HUDEP-2 (cell line): ENCODE results near the gene KCNQ1.
A peak's percentile ranks its signal among the peaks of the same experiment; 100 is the strongest.

Experiments used
- DNase-seq, 76 experiments: peaks; one replicate each; lab custom pipeline; 2025; ENCODE audit not compliant: unreplicated experiment in 76 of 76; lab: John Stamatoyannopoulos, UW

Gene KCNQ1

GRCh38 chr11:2444821-2445745 lies at the start of gene KCNQ1:
Gene KCNQ1, plus strand, starts transcription at chr11:2445008. Its CDS starts 91 bp downstream, at chr11:2445099.
- DNase-seq: peak in 32 of 76 experiments; percentile 3 to 68 (median 29)

DNA sequence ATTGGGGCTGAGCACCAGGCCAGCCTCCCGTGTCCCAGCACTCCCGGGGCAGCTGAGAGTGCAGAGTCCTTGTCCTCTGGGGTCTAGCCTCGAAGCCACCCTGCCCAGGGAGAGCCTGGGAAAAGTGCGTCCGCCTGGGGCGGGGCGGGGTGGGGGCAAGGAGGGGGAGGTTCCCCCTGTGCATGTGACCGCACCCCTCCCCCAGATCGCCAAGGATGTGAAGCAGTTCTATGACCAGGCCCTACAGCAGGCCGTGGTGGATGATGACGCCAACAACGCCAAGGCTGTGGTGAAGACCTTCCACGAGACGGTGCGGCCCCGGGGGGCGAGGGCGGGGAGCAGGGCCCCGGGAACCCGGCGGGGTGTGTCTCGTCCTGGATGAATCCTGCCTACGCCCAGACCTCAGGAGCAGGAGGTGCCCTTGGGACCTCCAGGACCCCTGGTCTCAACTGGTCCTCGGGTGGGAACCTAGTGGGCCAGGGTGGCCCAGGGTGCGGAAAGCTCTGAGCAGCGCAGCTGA lies 49.5 kb upstream of the KCNQ1 start:
- no peak for DNase-seq

DNA sequence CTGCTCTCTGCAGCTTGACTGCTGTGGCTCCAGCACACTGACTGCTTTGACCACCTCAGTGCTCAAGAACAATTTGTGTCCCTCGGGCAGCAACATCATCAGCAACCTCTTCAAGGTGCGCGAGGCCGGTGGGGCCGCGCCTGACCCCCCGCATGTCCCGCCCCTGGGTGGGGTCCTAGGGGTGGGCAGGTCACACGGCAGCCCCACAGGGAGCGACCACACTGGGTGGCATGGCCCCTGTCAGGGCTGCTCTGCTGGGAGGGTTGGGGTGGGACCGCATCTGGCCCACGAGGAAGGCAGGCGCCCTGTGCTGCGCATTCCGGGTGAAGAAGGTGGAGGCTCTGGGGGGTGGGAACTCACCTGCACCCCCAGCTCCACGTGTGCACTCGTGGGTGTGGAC lies 49.0 kb upstream of the KCNQ1 start:
- no peak for DNase-seq

DNA sequence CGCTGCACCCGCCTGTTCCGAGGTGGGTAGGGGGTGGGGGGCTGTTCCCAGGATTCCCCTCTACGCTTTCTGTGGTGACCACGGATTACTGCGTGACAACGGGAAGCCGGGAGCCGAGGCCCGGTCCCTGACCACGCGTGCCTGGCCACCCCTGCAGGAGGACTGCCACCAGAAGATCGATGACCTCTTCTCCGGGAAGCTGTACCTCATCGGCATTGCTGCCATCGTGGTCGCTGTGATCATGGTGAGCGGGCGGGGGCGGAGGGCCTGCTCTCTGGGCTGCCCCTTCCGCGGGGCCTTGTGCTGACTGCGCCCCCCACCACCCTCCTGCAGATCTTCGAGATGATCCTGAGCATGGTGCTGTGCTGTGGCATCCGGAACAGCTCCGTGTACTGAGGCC lies 48.3 kb upstream of the KCNQ1 start:
- DNase-seq: no peak

DNA sequence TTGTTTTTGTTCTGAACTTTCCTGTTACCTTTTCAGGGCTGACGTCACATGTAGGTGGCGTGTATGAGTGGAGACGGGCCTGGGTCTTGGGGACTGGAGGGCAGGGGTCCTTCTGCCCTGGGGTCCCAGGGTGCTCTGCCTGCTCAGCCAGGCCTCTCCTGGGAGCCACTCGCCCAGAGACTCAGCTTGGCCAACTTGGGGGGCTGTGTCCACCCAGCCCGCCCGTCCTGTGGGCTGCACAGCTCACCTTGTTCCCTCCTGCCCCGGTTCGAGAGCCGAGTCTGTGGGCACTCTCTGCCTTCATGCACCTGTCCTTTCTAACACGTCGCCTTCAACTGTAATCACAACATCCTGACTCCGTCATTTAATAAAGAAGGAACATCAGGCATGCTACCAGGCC lies 47.8 kb upstream of the KCNQ1 start:
- no peak for DNase-seq

GRCh38 chr11:2398664-2399355 lies 46.0 kb upstream of the KCNQ1 start:
- DNase-seq: peak in 2 of 76 experiments; percentile 9 to 13

GRCh38 chr11:2399488-2400068 lies 45.2 kb upstream of the KCNQ1 start:
- DNase-seq: no peak

GRCh38 chr11:2400069-2400761 lies 44.6 kb upstream of the KCNQ1 start, which contains the start of gene TSSC4:
Gene TSSC4, plus strand, starts transcription at chr11:2400750. Its CDS starts 1,884 bp downstream, at chr11:2402634.
- peak in 75 of 76 experiments; percentile 48 to 100 (median 99) for DNase-seq

DNA sequence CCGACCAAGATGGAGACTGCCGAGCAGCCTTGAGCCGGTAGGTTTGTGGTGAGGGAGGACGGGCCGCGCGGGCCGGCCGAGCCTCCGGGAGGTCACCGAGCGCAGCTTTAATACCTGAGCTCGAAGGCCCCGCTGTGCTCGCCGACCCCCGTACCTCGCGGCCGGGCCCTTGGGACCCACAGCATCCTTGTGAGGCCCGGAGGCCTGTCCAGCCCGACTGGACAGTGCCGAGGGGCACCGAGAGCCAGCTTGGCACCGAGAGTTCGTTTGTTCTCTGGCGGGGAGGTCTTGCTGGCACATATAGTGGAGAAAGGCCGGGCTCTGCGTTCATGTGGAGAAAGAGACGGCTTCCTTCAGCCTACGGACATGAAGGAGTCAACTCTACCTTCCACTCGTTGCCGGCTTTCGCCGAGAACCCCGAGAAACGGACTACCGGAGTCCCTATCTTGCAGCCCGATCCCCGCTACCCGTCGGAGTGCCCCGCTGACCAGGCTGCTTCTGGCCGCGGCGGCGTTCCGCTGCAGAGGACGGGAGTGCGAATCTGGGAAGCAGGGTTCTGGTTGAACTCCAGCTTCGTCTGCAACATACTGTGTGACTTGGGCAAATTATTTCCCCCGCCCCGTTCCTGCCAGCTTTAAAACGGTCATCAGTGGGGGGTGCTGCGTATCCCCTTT lies 43.9 kb upstream of the KCNQ1 start:
- DNase-seq: no peak

GRCh38 chr11:2401436-2401984 lies 43.3 kb upstream of the KCNQ1 start:
- DNase-seq: no peak

DNA sequence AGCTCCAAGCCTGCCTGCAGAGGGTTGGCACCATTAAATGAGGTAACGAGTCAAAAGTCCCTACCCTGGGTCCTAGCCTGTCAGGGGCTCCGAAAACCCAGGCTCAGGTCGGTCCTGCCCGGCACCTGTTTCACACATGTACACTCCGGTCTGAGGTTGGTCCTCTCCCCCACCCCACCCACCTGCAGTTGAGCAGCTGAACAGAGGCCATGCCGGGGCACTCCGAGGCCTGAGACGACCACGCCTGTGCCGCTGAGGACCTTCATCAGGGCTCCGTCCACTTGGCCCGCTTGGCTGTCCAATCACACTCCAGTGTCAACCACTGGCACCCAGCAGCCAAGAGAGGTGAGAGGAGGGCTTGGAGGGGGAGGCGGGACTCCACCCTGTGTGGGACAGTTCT lies 42.7 kb upstream of the KCNQ1 start:
- DNase-seq: no peak

- DNase-seq: no peak
These were observed 41.7 kb upstream of the KCNQ1 start for GRCh38 chr11:2402890-2403645.

- DNase-seq: no peak
These were observed 40.0 kb upstream of the KCNQ1 start for GRCh38 chr11:2404735-2405196.

DNA sequence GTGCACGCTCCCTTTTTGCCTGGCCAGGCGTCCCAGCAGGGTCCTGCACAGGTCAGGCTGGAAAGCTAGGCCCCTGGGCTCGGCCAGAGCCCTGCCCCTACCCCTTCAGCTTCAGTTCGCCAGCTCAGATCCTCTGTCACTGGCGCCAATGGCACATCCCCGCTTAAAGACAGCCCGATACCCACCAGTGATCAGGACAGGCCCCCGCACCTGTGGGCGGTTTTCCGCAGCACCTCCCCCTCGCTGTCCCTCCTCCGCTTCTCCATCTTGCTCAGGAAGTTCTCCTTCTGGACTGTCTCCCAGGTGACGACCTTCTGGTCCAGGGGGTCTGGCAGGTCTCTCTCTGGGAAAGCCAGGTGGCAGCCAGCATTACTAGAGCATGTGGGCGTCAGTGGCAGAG lies 38.4 kb upstream of the KCNQ1 start:
- DNase-seq: no peak

DNA sequence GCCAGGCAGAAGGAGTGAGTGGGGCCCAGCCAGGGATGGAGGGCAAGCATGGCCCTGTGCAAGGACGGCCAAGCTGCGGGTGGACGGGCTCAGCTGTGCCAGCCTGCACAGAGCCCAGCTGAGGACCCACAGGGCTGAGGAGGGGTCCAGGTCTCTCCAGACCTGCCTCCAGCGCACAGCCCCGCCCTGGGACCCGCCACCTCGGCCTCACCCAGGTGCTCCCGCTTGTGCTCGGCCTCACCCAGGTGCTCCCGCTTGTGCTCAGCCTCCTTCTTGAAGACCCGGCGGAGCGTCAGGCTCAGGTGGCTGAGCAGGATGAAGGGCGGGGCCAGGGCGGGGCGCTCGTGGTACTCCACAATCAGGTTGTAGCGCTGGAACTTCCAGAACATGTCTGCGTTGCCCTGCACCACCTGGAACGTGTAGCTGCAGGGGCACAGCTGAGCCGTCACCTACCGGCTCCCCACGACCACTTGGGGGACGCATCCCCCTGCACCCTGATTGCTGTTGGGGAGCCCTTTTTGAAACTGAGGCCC lies 37.9 kb upstream of the KCNQ1 start:
- DNase-seq: no peak

DNA sequence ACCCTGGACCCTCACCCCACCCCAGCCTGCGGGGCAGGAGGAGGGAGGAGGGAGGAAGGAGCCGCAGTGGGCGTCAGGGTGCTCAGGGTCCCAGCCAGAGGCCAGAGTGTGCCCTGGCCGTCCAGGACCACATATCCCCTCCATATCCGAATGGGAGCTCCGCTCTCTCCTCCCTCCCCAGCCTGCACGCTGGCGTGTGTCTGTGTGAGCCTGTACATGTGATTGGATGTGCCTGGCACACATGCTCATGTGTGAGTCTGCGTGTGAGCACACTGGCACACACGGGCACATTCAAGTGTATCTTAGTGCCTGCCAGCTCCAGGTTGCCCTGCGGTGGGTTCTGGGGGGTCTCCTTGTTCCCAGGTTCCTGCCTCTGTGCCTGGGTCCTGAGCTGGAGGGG lies 36.1 kb upstream of the KCNQ1 start:
- DNase-seq: no peak

- DNase-seq: no peak
These were observed 35.7 kb upstream of the KCNQ1 start for GRCh38 chr11:2409126-2409525.

GRCh38 chr11:2409611-2410468 lies 35.0 kb upstream of the KCNQ1 start:
- DNase-seq: no peak
